A549 (cell line): Measurements from ENCODE around the gene PPP6R3.

Experiments used
- BCL3 ChIP-seq: fragments of >200 bp; sonication (Bioruptor Twin); formaldehyde crosslinking; IDR thresholded peaks from 3 replicates; pipeline ENCODE4 v1.6.1; 2016
- CBX2 ChIP-seq: fragments of 200-600 bp; sonication (generic); IDR thresholded peaks from 2 replicates; pipeline ENCODE4 v1.6.1; 2016; ENCODE audit warnings: low read depth, mild to moderate bottlenecking, borderline replicate concordance
- CHD2 ChIP-seq: fragments of 150-350 bp; IDR thresholded peaks from 2 replicates; pipeline ENCODE4 v1.6.1; 2014; ENCODE audit warnings: low read length; ENCODE audit not compliant: partially characterized antibody
- CTCF ChIP-seq: fragments of >200 bp; sonication (Bioruptor Twin); formaldehyde crosslinking; IDR thresholded peaks from 3 replicates; pipeline ENCODE4 v1.5.1; 2016
- EHMT2 ChIP-seq: fragments of 200-600 bp; sonication (generic); IDR thresholded peaks from 2 replicates; pipeline ENCODE4 v1.6.1; 2016; ENCODE audit warnings: antibody characterized with exemption, low read depth, mild to moderate bottlenecking, moderate library complexity
- EP300 ChIP-seq, 2 experiments: fragments of >200 bp; sonication (Bioruptor Twin); formaldehyde crosslinking; IDR thresholded peaks; 2 replicates in 1 of 2; 3 replicates in 1 of 2; pipeline ENCODE4 v1.6.1; 2016 to 2017
- ESRRA ChIP-seq: fragments of 150-350 bp; IDR thresholded peaks from 2 replicates; pipeline ENCODE4 v1.6.1; 2014; ENCODE audit warnings: mild to moderate bottlenecking, low read length, borderline replicate concordance
- GATA3 ChIP-seq: IDR thresholded peaks from 2 replicates; pipeline ENCODE4 v1.6.1; 2012; ENCODE audit warnings: borderline replicate concordance
- JUNB ChIP-seq: fragments of >200 bp; sonication (Bioruptor Twin); formaldehyde crosslinking; IDR thresholded peaks from 2 replicates; pipeline ENCODE4 v1.6.1; 2016
- NPAS2 ChIP-seq: fragments of 250-450 bp; sonication (Bioruptor Pico); IDR thresholded peaks from 2 replicates; pipeline ENCODE4 v1.8.0; 2022; ENCODE audit warnings: mild to moderate bottlenecking, moderate library complexity, borderline replicate concordance
- POLR2A ChIP-seq: IDR thresholded peaks from 2 replicates; pipeline ENCODE4 v1.6.1; 2012; ENCODE audit warnings: mild to moderate bottlenecking, low read length
- ZNF302 ChIP-seq: fragments of 250-450 bp; sonication (Bioruptor Pico); IDR thresholded peaks from 2 replicates; pipeline ENCODE4 v1.9.0; 2021; ENCODE audit warnings: inconsistent platforms, mild to moderate bottlenecking, moderate library complexity
- TF ChIP-seq, protein P1 (sequence below): fragments of 200-600 bp; sonication (generic); IDR thresholded peaks from 2 replicates; pipeline ENCODE4 v1.6.1; 2016; ENCODE audit warnings: antibody characterized with exemption, mild to moderate bottlenecking, moderate library complexity

DNA sequence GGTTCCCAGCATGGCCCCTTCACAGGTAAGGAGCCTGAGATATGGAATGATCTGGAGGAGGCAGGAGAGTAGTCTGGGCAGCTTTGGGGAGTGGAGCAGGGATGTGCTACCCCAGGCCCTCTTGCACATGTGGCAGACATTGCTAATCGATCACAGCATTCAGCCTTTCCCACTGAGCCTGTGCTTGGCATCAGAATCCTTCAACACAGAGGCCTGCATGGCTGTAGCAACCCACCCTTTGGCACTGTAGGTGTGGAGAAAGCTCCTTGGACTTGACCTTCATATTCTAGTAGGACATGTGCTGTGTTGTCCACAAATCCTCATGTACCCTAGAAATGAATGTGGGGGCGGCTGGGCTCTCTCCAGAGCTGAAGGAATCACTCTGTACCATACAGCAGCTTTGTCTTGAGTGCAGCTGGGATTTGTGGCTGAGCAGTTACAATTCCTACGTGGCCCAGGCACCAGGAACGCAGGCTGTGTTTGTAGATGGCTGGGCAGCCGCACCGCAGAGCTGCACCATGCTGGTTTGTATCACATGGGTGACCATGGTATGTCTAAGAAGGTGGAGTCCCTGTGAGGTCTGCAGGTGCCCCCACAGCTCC, 21.8 kb upstream of the PPP6R3 start:
- TF ChIP-seq JUNB (no peak), NPAS2 (CRISPR knock-in tag) (no peak), CTCF (no peak), ESRRA (no peak), POLR2A (no peak), EP300 (IDR thresholded peaks at IDR 0.05) (no peak), CHD2 (no peak), GATA3 (no peak), EHMT2 (no peak), ZNF302 (no peak), CBX2 (no peak), BCL3 (no peak)
- TF ChIP-seq, protein P1, sequence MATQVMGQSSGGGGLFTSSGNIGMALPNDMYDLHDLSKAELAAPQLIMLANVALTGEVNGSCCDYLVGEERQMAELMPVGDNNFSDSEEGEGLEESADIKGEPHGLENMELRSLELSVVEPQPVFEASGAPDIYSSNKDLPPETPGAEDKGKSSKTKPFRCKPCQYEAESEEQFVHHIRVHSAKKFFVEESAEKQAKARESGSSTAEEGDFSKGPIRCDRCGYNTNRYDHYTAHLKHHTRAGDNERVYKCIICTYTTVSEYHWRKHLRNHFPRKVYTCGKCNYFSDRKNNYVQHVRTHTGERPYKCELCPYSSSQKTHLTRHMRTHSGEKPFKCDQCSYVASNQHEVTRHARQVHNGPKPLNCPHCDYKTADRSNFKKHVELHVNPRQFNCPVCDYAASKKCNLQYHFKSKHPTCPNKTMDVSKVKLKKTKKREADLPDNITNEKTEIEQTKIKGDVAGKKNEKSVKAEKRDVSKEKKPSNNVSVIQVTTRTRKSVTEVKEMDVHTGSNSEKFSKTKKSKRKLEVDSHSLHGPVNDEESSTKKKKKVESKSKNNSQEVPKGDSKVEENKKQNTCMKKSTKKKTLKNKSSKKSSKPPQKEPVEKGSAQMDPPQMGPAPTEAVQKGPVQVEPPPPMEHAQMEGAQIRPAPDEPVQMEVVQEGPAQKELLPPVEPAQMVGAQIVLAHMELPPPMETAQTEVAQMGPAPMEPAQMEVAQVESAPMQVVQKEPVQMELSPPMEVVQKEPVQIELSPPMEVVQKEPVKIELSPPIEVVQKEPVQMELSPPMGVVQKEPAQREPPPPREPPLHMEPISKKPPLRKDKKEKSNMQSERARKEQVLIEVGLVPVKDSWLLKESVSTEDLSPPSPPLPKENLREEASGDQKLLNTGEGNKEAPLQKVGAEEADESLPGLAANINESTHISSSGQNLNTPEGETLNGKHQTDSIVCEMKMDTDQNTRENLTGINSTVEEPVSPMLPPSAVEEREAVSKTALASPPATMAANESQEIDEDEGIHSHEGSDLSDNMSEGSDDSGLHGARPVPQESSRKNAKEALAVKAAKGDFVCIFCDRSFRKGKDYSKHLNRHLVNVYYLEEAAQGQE = no peak
